Right hindlimb (tissue), 1 donor: Measurements from ENCODE around the gene CCNK.

Experiments used
- DNase-seq: peaks from one replicate; pipeline ENCODE4 v3.0.0-alpha.2; 2018

Gene CCNK

GRCh38 chr14:99508896-99509629 is 27.9 kb downstream of the CCNK start:
- DNase-seq = no peak

DNA sequence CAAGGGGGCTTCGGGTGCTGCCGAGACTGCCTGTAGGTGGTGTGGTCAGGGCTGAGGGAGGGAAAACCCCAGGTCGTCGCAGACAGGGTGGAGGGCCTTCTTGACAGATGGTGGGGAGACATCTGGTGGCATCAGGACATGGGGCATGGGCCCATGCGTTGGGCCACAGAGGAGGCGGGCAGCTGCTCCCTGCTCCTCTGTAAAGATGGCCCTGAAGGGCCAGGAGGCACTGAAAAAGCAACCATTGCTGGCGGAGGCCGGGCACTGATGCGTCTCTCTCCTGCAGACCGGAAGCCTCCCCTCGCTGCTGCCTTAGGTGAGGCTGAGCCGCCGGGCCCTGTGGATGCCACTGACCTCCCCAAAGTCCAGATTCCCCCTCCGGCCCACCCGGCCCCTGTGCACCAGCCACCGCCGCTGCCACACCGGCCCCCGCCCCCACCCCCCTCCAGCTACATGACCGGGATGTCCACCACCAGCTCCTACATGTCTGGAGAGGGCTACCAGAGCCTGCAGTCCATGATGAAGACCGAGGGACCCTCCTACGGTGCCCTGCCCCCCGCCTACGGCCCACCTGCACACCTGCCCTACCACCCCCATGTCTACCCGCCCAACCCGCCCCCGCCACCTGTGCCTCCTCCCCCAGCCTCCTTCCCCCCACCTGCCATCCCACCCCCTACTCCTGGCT is 28.8 kb downstream of the CCNK start:
- no peak for DNase-seq

DNA sequence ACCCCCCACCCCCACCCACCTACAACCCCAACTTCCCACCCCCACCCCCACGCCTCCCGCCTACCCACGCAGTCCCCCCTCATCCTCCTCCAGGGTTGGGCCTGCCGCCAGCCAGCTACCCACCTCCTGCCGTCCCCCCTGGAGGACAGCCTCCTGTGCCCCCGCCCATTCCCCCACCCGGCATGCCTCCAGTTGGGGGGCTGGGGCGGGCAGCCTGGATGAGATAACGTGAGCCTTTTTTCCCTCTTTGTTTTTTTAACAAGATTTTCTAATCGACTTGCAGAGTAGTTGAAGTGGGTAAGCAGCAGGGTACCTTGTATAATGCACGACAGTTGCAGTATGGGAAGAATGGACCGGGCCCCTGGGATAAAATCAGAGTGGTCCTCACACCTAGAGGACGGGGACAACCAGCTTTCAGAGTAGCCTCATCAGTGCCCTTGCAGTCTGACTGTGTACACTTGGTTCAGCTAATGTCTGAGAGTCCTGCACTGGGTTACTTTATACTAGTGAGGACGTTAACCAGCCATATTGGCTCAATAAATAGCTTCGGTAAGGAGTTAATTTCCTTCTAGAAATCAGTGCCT is 29.4 kb downstream of the CCNK start:
- no peak for DNase-seq

DNA sequence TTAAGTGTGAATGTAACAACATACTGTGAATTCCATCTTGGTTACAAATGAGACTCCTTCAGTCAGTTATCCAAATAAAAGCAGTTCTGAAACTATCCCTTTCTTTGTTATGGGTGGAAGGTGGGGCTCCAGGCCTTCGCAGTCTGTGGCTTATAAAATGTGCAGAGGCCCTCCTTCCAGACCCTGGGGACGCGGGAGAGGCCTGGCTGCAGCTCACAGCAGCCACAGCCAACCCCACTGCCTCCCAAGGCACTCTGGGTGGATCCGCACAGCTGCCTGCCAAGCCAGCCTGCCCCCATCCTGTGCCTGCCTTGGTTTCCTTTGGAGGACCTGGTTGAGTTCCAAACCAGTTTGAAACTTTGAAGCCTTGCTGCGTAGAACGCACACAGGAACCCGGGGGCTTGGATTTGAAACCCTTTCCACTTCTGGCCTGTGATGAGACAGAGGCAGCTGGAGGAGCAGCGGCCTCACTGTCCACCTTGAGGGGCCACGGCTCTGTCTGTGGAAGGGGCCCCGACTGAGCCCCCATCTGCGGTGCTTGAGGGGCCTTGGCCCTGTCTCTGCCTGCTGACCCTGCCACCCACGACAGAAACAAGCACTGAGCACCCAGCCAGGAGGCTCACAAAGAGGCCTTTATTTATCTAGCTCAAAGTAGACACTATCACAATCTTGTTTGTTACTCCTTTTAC is 30.4 kb downstream of the CCNK start:
- no peak for DNase-seq

GRCh38 chr14:99512110-99512449 is 30.9 kb downstream of the CCNK start:
- DNase-seq = no peak

GRCh38 chr14:99512571-99513182 is 31.5 kb downstream of the CCNK start:
- DNase-seq = no peak

- DNase-seq = no peak
These were observed 32.0 kb downstream of the CCNK start for GRCh38 chr14:99513183-99513694.

GRCh38 chr14:99513946-99514551 is 32.8 kb downstream of the CCNK start:
- DNase-seq = no peak

DNA sequence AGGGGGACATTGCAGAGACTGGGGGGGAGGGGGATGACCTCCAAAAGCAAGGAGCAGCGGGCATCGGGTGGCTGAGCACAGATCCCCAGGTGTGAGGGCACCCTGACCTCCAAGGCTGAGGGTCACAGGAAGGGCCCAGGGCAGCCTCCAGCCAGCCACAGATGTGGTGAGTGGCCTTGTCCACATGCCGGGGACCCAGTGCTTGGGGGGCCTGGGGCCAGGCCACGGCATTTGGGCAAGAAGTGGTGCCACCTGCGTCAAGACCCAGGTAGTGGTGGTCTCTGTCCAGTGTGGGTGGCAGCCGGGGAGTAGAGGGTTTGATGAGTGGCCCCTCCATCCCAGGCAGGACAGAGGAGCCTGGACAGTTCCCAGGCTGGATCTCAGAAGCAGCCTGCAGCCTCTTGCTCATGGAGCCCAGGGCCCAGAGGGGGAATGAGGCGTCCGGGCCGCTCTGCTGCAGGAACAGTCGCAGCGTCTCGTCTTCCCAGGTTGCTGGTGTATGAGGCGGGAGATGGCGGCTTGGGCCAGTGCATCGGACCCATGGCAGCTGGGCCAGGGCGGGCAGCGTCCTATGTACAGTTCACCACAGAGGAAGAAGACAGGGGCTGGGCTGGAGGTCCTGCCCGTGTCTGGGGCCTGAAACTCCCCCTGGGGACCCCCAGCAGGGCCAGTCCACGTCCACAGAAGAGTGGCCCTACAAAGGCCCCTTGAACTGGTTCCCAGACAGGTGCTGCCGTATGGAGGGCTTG is 33.5 kb downstream of the CCNK start:
- DNase-seq = no peak

DNA sequence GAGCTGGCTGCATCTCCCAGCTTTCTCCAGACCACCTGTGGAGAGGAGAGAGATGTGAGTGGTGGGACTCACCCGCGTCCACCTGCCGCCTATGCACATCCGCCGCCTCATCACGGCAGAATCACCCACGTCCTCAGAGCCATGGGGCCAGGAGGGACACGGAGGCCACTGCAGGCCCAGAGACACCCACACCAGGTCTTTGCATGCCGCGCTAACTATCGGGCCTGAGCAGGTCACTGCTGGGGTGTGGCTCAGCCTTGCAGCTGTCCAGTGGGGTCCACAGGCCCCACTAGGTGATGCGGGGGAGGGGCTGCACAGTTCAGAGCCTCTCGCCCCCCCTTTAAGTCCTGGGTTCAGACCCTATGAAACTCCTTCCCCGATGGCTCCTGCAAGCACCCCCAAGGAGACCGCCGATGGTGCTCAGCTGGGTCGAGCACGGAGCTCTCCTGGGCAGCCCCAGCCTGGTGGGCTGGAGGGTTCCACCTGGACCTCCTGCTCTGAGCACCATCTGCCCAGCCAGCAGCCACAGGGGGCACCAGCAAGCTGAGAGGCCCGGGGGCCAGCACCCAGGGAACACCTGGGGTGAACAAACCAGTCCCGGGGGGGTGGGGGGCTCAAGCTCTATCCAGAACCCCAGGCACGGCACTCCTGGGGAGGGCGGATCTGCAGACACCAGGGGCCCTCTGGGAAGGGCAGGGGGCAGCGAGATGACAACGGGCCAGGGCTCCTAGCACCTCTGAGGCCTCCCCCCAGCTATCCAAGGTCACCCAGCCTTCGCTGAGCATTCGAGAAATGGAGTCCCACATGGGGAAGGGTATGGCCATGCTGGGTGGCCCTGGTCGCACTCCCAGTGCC is 34.3 kb downstream of the CCNK start:
- DNase-seq = no peak

DNA sequence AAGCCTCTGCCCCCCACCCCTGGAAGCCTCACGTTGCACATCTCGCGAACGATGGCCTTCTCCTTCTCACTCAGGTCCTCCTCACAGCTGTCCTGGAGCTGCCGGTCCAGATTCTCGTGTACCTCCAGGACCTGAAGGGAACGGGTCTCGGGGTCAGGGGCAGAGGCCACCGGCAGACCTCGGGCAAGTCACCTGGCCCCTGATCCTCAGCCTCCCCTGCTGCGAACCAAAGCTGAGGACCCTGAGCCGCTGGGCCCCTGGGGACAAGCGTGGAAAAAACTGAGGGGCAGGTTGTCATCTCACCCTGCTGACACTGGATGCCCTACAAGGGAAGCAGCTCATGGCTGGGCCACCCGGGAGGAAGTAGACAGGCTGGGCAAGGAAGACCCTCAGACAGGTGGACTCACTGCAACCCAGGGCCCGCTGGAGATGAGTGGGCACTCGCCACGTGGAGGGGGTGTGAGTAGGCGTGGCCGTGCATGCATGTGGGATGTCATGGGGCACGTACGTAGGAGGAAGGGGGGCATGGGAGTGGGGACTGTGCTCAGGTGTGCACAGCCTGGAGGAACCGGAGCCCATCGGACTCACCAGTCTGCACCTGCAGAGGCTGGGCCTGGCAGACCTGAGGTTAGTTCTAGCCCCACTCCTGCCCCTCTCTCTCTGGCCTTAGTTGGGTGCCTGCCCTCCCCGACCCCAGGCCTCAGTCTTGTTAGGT is 35.1 kb downstream of the CCNK start:
- no peak for DNase-seq

DNA sequence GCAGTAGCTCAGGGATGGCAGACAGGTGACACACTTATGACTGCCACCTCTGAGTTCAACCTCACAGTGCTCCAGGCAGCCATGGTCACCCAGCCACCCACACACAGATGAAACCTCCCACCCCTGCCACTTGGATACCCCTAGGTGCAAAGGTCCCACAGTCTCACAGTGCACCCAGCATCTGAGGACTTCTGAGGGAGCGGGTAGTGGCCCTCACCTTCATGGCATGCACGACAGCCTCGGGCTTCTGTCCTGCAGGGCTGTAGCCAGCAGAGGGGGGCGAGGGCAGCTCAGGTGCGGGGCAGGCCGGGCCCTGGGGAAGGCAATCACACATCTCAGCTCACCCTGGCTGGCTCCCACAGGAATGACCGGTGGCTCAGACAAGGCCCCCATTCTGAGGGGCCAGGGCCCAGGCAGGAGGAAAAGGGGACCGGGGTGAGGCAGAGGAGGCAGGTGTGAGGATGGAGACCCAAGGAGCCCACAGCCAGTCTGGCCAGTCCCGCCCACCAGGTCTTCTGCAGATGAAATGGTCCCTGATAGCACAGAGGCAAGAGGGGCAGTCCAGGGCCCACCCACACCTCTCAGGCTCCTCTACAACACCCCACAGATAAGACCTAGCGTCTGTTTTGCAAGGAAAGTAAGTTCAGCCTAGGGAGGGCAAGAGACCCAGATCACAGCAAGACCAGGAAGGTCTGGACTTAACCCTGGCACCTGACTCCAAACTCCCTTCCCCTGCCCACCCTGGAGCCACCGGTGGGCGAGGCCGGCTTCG is 35.8 kb downstream of the CCNK start:
- no peak for DNase-seq

DNA sequence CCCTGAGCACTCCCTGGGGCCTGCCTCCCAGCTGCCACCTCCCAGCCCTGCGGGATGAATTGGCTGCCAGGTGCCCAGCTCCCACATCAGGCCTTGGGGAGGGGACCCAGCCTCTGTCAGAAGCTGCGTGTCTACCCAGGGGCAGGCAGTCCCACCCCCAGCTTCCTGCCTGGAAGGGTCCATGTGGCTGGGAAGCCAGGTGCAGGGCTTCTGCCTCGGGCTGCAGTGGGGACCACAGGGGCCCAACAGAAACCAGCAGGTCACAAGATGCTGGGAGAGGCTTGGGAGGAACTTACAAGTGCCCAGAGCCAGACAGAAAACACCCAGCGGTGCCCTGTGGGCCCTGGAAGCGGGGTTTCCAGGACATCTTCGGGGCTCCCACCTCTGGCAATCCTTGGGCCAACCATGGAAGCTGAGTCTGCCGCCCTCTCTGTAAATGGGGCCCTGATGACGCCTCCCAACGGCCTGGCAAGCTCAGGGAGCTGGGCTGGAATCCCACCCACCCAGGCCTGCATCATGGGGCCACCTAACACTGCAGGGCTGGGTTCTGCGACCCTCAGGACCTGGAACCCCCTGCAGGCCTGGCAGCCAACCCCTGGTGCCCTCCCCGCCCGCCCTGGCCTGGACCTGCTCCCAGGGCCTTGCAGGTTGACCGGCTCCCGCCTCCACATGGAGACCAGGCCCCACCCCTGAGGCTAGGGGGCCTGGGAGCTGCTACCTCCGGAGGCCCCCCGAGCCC is 36.6 kb downstream of the CCNK start:
- no peak for DNase-seq

GRCh38 chr14:99518441-99519346 is 37.5 kb downstream of the CCNK start:
- peak; percentile 67 for DNase-seq

GRCh38 chr14:99519347-99519881 is 38.2 kb downstream of the CCNK start:
- peak; percentile 12 for DNase-seq

- DNase-seq = no peak
These were observed 38.8 kb downstream of the CCNK start for GRCh38 chr14:99519931-99520421.

DNA sequence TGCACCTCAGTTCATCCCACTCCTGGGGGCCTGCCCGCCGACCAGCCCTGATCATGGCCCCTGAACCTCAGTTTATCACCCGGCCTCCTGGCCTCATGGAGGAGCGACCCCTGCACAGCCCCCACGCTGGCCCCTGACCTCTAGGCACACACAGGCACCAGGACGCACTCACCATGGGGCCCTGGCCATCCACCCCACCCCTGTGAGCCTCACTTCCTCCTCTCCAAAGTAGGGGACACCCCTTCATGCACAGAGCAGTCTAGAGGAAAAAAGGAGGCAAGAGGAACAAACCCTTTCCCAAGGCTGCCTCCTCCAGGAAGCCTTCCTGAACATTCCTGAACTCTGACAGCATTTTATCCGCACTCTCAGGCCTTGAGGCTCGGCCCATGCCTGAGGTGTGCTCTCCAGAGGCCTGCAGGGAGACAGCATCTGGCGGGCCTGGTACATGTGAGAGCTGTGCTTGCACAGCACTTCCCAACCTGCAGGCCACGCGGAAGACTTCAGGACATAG is 39.4 kb downstream of the CCNK start:
- peak; percentile 15 for DNase-seq
